ENCODE data around the gene HSDL1.

HSDL1 gene

GRCh38 chr16:84178146-84178765 is 33.3 kb upstream of the HSDL1 start:
- no peak for DNase-seq (ENCODE audit: low read depth, low spot score)
- H3K4me3 ChIP-seq (ENCODE audit: low read length) = no peak overlapping the region

DNA sequence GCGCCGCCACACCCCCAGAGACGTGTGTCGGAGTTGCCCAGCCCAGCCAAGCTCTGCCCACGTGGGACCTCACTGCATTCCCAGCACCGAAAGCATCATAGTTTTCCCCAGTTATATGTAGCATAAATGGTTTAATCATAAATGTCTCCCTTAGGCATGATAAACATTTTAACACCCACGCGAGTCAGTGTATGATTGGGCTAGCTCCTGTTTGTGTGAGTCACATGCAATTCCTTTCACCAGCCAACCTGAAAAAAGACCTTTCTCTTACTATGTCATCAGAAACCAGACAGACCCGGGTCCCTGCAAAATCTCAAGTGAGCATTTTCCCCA is 32.7 kb upstream of the HSDL1 start:
- DNase-seq (ENCODE audit: low read depth, low spot score) = no peak
- H3K4me3 ChIP-seq (ENCODE audit: low read length) = no peak overlapping the region

GRCh38 chr16:84176192-84177053 is 31.4 kb upstream of the HSDL1 start:
- H3K4me3 ChIP-seq (ENCODE audit: low read length) = no peak overlapping the region
- DNase-seq (ENCODE audit: low read depth, low spot score) = no peak

DNA sequence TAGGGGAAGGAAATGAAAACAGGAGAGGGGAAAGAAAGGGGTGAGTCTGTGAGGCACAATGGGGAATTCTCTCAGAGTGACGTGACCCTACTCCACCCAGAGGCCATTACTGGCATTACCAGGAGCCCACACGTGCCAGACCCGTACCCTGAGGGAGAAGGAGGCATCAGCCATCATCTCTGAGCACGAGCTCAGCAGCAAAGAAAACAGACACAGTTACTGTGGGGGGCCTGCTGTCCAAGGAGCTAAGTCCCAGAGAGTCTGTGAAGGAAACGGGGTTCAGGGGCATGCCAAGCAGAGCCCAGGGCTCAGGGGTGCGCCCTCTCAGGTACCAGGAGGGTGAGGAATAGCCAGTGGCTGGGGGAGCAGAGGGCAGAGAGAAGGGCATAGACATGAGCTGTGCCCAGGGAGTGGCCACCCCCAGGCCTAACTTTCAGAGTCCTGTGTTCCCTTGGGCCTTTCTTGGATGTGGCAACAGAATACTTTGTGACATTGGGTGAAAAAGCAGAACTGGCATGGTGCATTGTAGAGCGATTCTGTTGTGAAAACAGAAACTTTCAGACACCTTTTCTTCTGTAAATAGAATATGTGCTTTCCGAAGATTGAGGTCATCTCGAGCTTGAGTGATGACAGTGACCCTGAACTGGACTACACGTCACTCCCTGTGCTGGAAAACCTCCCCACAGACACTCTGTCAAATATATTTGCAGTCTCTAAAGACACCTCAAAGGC is 30.5 kb upstream of the HSDL1 start:
- DNase-seq (ENCODE audit: low read depth, low spot score) = peak; percentile 50
- H3K4me3 ChIP-seq (ENCODE audit: low read length) = no peak overlapping the region

GRCh38 chr16:84174396-84174795 is 29.4 kb upstream of the HSDL1 start:
- H3K4me3 ChIP-seq (ENCODE audit: low read length) = no peak overlapping the region
- DNase-seq (ENCODE audit: low read depth, low spot score) = no peak

- H3K4me3 ChIP-seq (ENCODE audit: low read length) = no peak overlapping the region
- no peak for DNase-seq (ENCODE audit: low read depth, low spot score)
These were observed 24.9 kb upstream of the HSDL1 start for GRCh38 chr16:84169765-84170310.

GRCh38 chr16:84166796-84167695 is 22.1 kb upstream of the HSDL1 start:
- H3K4me3 ChIP-seq (ENCODE audit: low read length) = no peak overlapping the region
- no peak for DNase-seq (ENCODE audit: low read depth, low spot score)

GRCh38 chr16:84165746-84166145 is 20.8 kb upstream of the HSDL1 start:
- H3K4me3 ChIP-seq (ENCODE audit: low read length) = no peak overlapping the region
- no peak for DNase-seq (ENCODE audit: low read depth, low spot score)

- H3K4me3 ChIP-seq (ENCODE audit: low read length) = no peak overlapping the region
- DNase-seq (ENCODE audit: low read depth, low spot score) = no peak
These were observed 16.8 kb upstream of the HSDL1 start for GRCh38 chr16:84161801-84162200.

GRCh38 chr16:84161037-84161436 is 16.1 kb upstream of the HSDL1 start:
- H3K4me3 ChIP-seq (ENCODE audit: low read length) = no peak overlapping the region

DNA sequence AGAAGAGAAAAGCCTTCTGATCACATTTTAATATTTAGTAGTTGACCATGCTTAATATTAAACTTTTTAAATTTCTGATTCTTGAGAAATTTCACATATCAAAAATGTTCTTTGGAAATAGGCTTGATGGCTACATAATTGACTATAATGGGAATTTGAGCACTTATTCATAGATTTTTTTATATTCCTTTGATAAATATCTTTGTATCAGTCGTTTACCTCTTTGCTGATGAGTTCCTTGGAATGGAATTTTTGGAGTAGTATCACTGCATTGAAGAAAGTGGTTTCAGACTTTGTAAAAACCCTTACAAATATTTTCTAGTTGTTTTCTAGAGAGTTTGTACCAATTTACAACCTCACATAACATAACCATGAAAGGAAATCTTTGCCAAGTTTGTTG is 14.8 kb upstream of the HSDL1 start:
- DNase-seq (ENCODE audit: low read depth, low spot score) = no peak
- no peak overlapping the region for H3K4me3 ChIP-seq (ENCODE audit: low read length)

More at GRCh38 chr16:84161037-84161436, 16.1 kb upstream of the HSDL1 start:
- DNase-seq (ENCODE audit: low read depth, low spot score) = no peak

GRCh38 chr16:84159007-84159406 is 14.0 kb upstream of the HSDL1 start:
- H3K4me3 ChIP-seq (ENCODE audit: low read length) = no peak overlapping the region
- DNase-seq (ENCODE audit: low read depth, low spot score) = no peak

DNA sequence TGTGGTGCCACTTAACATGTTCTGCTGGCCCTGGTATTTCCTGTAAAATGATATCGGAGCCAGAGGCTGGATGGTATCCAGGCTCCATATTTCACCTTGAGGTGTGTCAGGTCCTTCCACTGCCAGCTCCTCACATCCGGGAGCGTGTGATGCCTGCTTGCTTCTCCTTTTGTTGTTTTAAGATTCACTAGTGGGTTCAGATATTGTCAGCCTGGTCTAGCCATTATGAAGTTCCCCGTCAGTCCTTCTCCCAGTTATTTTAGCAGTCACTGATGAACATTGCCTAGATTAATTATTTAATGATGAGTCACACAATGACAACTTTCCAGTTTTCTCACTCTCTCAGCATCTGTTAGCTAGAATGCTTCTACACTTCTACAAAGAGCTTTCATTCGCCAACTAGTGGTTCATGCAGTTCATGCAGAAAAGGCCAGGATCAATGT is 11.4 kb upstream of the HSDL1 start:
- no peak overlapping the region for H3K4me3 ChIP-seq (ENCODE audit: low read length)
- DNase-seq (ENCODE audit: low read depth, low spot score) = no peak

GRCh38 chr16:84155771-84156170 is 10.8 kb upstream of the HSDL1 start:
- no peak overlapping the region for H3K4me3 ChIP-seq (ENCODE audit: low read length)
- no peak for DNase-seq (ENCODE audit: low read depth, low spot score)

- no peak for DNase-seq (ENCODE audit: low read depth, low spot score)
These were observed 10.2 kb upstream of the HSDL1 start for GRCh38 chr16:84155226-84155625.

GRCh38 chr16:84153660-84154214 is 8.8 kb upstream of the HSDL1 start:
- DNase-seq (ENCODE audit: low read depth, low spot score) = no peak
- H3K4me3 ChIP-seq (ENCODE audit: low read length) = no peak overlapping the region

More at GRCh38 chr16:84155226-84155625, 10.2 kb upstream of the HSDL1 start:
- H3K4me3 ChIP-seq (ENCODE audit: low read length) = no peak overlapping the region

DNA sequence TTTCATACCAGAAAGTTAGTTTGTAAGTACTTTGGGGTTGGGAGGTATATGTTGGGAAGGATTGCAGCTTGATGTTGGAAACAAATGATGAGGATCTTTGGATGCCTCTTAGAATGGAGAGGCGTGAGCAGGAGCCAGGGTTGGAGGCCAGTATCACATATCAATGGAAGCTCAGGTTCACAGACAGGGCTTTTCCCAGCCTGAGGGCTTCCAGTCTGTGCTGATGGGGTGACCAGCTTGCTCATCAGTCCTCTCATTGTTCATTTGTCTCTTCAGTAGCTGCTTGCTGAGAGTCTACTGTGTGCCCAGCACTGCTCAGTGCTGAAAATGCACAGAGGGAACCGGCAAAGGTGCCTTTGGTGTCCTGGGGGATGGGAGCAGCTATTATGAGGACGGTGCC is 5.9 kb upstream of the HSDL1 start:
- H3K4me3 ChIP-seq (ENCODE audit: low read length) = no peak overlapping the region
- DNase-seq (ENCODE audit: low read depth, low spot score) = no peak

- peak overlapping the region; percentile 75 for H3K4me3 ChIP-seq (ENCODE audit: low read length)
- DNase-seq (ENCODE audit: low read depth, low spot score) = no peak
These were observed 643 bp downstream of the HSDL1 start for GRCh38 chr16:84144209-84144858.
